CMK (cell line): ENCODE results near the gene C2CD5.
"Not testable (repeated sequence)": the region's sequence is repeated elsewhere in the genome, so short reads cannot be mapped to it uniquely, and the experiment has no call there.

Experiments
- DNase-seq: peaks from one replicate; pipeline ENCODE4 v3.0.0-alpha.2; 2010; ENCODE audit warnings: low read depth

The C2CD5 gene

DNA sequence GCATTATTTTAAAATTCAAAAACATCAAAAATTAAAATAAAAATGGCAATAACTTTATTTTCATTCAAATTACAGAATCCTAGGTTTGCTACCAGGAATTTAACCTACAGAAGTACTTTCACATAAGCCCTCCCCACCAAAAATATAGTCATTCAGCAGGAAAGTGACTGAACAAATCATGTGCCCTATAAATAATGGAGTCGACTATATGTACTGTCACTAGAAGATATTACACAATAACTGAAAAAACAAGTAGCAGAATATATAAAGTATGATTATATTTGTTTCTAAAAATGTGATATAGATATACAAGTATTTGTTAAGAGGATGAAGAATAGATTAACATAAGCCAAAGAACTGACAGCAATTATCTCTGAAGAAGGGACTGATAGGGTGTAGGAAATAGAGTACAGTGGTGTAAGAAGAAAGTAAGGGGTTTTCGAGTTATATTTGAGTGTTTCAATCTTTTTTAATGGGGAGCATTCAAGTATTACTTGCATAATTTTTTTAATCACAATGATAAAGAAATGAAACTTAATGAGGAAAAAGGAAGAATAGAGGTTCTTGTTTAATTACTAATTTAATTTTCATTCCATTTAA, 7.9 kb downstream of the C2CD5 start:
- DNase-seq = no peak

GRCh38 chr12:22535478-22535877, 8.9 kb downstream of the C2CD5 start:
- no peak for DNase-seq

DNA sequence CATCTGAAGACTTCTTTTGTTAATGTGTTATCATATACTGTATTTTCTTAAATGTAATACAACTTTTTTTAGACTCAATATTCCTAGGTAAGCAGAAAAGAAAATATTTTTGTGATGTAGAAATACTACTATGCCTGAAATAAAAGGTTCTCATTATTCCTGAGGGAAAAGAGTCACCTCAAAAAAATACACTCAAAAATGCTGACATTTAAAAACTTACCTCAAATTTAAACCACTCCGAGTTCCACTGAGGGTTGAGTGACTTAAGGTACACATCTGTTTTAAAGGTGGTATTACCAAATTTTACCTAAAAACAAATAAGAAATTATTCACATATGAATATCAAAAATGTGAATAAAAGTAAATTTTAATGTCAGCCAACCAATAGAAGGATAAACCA, 9.3 kb downstream of the C2CD5 start:
- no peak for DNase-seq

- DNase-seq = no peak
Measured at GRCh38 chr12:22533155-22533554, 11.2 kb downstream of the C2CD5 start.

DNA sequence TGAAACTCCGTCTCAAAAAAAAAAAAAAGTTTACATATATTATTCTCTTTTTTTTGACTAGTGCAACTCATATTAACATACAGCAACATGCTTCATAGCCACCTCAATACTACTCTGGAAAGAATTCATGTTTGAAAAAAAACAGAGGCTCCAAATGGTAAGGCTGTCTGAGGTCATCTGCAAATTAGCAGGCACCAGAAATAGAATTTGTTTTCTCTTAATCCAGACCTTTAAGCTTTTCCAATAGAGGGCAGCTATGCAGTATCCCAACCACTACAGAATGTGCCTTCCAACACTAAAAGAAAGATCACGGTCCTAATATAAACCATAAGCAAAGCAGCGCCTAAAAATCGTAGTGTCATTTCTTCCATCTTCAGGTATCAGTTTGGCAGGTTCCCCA, 12.0 kb downstream of the C2CD5 start:
- DNase-seq = no peak

DNA sequence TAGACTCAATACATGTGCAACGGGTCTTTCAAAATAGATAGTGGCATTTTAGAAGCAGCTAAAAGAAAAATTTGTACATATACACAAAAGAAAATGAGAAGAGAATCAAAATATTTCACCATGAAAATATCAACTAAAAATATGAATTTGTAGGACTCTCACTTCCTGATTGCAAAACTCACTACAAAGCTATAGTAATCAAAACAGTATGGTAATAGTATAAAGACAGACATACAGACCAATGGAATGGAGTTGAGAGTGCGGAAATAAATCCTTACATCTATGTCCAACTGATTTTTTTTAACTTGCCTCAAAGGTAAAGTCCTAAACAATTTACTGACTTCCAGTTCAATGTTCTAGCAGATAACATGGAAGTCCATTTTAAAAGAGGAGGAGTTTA, 13.1 kb downstream of the C2CD5 start:
- no peak for DNase-seq

GRCh38 chr12:22529281-22530060, 14.9 kb downstream of the C2CD5 start:
- no peak for DNase-seq

DNA sequence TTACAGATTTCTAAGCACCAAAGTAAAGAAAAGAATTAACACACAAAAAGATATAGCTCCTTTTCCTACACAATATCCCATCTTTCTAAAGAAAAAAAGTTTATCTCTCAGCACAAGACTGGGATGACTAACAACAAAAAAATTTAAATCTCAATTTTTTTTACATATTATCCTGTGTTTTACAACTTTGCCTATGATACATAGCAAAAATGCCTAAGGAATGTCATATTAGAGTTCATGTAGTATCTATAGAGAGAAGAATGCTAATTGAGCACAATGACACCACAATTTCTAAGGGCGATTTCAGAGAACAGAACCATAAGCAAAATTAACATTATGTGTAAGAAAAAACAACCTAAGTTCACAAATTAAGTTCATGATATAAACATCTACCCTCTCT, 16.3 kb downstream of the C2CD5 start:
- no peak for DNase-seq

GRCh38 chr12:22526836-22527235, 17.5 kb downstream of the C2CD5 start:
- no peak for DNase-seq

- DNase-seq = no peak
Measured at GRCh38 chr12:22525426-22525825, 18.9 kb downstream of the C2CD5 start.

DNA sequence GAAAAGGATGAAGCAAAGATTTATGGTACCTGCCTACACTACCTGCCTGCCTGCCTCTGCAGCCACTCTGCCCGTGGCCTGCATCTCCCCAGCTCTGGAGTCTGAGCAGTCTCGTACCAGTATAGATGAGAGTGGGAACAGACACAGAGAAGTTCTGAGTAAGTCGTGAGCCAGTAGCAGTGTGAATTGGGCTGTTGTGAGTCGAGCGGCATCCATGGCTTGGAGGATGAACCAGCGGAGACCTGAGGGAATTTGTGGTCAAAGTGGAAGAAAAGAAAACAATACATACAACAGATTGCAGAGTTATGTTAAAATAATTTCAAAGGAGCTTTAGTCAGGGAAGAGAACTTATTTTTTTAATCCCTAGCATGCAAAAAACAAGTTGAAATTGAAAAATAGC, 25.3 kb downstream of the C2CD5 start:
- no peak for DNase-seq

GRCh38 chr12:22518060-22518719, 26.2 kb downstream of the C2CD5 start:
- no peak for DNase-seq

DNA sequence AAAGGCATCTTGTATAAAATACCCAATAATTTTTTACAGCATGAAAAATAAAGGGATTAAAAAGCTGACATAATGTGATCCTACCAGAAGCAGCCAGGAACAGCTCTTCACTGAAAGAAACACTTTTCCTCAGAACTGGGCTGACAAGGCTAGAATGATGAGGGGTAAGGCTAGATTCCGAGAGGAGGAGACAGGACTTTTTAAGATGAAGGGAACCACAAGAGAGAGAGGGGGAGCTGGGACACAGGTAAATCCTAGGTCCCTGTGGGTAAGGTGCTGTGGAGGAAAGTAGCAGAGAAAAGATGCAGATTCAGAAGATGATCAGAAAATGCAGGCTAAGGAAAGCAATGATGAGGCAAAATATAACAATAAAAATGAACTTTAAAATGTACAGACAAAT, 29.5 kb downstream of the C2CD5 start:
- no peak for DNase-seq

- DNase-seq = no peak
Measured at GRCh38 chr12:22505826-22506225, 38.5 kb downstream of the C2CD5 start.

DNA sequence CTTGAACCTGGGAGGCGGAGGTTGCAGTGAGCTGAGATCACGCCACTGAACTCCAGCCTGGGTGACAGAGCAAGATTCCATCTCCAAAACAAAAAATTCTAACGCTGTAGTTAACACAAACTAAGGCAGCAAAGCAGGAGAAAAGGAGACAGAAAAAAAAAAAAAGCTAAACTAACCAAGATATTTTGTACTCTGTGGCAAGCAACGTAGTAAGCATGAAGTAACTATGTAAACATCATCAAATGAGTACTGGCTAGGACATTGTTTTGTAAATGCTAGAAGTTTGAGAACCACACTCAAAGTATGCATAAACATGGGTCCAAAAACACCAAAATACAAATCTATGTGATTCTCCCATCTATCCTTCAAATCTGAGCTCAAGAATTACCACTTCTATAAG, 44.2 kb downstream of the C2CD5 start:
- DNase-seq = no peak

DNA sequence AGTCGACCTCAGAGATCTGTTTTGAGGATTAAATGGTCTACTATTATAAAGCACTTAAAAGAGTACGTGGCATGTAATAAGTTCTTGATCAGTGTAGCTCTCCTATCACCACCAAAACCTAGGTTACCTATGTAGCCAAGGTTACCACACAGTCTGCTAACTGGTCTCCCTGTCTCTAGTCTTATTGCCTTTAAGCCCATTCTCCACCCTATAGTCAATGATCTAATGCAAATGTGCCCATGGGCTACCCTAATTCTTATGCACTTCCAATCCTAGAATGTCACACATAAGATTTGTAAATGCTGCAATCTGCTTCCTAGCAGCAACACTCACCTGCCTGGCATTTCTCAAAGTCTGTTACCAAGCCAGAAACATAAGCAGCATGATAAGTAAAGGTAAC, 44.9 kb downstream of the C2CD5 start:
- DNase-seq = no peak

DNA sequence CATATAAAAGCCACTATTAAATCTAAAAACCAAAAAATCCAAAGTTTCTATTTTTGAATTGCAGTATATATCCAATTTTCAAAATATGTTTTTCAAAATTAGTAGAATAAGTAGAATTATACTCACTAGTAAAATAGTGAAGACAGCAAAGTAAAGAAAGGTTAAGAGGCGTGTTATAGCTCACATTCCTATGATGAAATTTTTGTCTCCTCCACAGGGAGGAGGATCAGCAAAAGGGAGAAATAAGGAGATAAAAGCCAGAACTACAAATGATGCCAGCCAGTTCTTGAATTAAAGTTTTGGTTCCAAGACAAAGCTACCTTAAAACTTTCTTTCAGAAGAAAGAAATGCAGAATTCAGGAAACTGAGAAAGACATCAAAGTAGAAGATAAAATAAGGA, 50.0 kb downstream of the C2CD5 start:
- no peak for DNase-seq

DNA sequence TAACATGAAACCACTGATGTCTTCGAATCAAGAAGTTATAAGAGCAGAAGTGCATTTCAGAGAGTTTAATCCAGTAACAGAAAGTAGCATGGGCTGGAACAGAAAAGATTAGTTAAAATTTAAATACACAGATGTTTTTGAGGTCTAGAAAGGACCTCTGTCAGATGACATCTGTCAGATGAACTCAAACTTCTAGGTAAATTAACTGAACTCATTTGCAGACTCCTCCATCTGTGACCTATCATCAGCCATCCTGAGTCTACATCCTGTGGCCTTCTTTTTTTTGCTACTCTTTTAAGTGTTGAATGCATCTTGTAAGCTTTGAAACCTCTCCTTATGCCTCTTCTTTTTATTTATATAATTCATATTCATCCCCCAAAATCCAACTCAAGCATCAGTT, 53.3 kb downstream of the C2CD5 start:
- DNase-seq = no peak

GRCh38 chr12:22488478-22488877, 55.9 kb downstream of the C2CD5 start:
- no peak for DNase-seq

DNA sequence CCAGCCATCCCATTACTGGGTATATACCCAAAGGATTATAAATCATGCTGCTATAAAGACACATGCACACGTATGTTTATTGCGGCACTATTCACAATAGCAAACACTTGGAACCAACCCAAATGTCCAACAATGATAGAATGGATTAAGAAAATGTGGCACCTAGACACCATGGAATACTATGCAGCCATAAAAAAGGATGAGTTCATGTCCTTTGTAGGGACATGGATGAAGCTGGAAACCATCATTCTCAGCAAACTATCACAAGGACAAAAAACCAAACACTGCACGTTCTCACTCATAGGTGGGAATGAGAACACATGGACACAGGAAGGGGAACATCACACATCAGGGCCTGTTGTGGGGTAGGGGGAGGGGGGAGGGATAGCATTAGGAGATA, 56.7 kb downstream of the C2CD5 start:
- DNase-seq = not testable (repeated sequence)

DNA sequence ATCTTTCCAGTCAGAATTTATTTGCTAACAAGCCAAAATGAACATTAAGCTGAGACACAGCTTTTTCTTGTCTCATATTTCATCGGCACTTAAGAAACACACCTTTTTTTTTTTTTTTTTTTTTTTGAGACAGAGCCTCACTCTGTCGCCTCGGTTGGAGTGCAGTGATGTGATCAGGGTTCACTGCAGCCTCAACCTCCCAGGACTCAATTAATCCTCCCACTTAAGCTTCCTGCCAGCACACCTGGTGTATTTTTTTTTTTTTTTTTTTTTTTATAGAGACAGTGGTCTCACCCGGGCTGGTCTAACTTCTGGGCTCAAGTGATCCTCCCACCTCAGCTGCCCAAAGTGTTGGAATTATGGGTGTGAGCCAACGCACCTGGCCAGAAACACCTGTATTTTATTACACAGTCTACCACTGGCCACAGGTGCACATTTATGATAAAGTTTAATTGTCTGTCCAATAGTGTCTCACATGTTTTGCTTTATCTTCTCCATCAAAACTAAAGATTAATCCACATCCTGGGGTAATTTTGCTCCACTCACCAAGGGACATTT, 62.7 kb downstream of the C2CD5 start:
- DNase-seq = no peak

GRCh38 chr12:22480814-22481213, 63.5 kb downstream of the C2CD5 start:
- not testable (repeated sequence) for DNase-seq

DNA sequence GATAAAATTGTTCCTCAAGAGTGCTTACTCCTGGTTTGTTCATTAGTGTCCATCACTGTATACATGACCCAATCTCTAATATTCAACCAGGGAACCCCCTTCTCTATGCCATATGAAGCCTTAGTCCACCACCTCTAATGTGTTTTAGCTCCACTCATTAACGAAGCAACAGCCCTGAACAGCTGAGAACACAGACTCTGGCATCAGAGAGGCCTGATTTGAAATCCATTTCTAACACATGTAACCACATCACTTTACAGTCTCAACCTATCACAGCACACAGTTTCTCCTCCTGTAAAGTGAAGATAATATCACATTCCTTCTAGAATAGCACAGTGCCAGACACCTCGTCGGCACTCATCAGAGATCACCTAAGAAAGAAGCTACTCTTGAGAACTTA, 64.3 kb downstream of the C2CD5 start:
- no peak for DNase-seq
